H1 (cell line): ENCODE data around the gene GIPC2. TPM values are rescaled to one million over a fixed set of nuclear protein-coding genes. Genes with fewer than 3 reads are reported as not detected.

Experiments used
- ATF3 ChIP-seq: IDR thresholded peaks from 2 replicates; pipeline ENCODE4 v1.6.1; 2011; ENCODE audit warnings: low read depth, mild to moderate bottlenecking, low read length; ENCODE audit not compliant: insufficient read depth
- CHD7 ChIP-seq: fragments of 300-600 bp; sonication (generic); IDR thresholded peaks from 2 replicates; pipeline ENCODE4 v1.7.1; 2012; ENCODE audit warnings: low read length, moderate library complexity, mild to moderate bottlenecking, inconsistent platforms; ENCODE audit not compliant: insufficient replicate concordance
- SP4 ChIP-seq: IDR thresholded peaks from 2 replicates; pipeline ENCODE4 v1.6.1; 2012; ENCODE audit warnings: low read length, inconsistent platforms
- polyA plus RNA-seq, 7 experiments: library from polyadenylated mRNA; depleted of rRNA in 3 of 7; stranded (reverse) in 5 of 7; unstranded in 2 of 7; fragments of >200 nt in 5 of 7; fragments of 200-250 nt in 2 of 7; gene quantifications; 1 replicate in 5 of 7; 2 replicates in 1 of 7; 4 replicates in 1 of 7; pipeline versions ENCODE4 v1.2.1 to v1.2.3, GENCODE V29; 2011 to 2013; ENCODE audit warnings: missing spikeins in 2 of 7, mixed read lengths in 2 of 7
- total RNA-seq: library from RNA; stranded (reverse); fragmentation: NEBNext Ultra II Directional; extraction: Animal tissue kit (Norgen Biotek cat#: 25700); gene quantifications from 2 replicates; pipeline ENCODE4 v1.2.1, GENCODE V29; 2021

Gene GIPC2
- total and polyA plus RNA-seq, 2 of the 8 experiments (the other 6 are each of a cell fraction or from before 2014, with no cell fraction given): 0.29 to 0.69 TPM

GRCh38 chr1:78090472-78091133 is 44.8 kb downstream of the GIPC2 start (continued):
- TF ChIP-seq CHD7 (no peak), ATF3 (no peak), SP4 (no peak)
